Astrocyte (in vitro differentiated cells and primary cell): ENCODE measurements around the gene MPV17L2.

Experiments used
- CTCF ChIP-seq: IDR thresholded peaks from 2 replicates; pipeline ENCODE4 v1.5.1; 2011; ENCODE audit warnings: low read depth, mild to moderate bottlenecking, inconsistent platforms, low read length, moderate library complexity; ENCODE audit not compliant: insufficient read depth
- EZH2 ChIP-seq: IDR thresholded peaks from 2 replicates; pipeline ENCODE4 v1.6.1; 2012; ENCODE audit warnings: mild to moderate bottlenecking, low read length, inconsistent platforms; ENCODE audit not compliant: insufficient read depth

- no peak for TF ChIP-seq EZH2
- TF ChIP-seq CTCF, result no peak
These were observed 18.0 kb upstream of the MPV17L2 start for GRCh38 chr19:18174983-18175382.
